Transverse colon (tissue), 4 donors: Measurements from ENCODE around the gene RALGAPA2.

Source experiments
- POLR2A ChIP-seq: fragments of 450-650 bp; IDR thresholded peaks from one replicate; pipeline ENCODE4 v1.6.1; 2016; ENCODE audit warnings: antibody characterized with exemption, mild to moderate bottlenecking, moderate library complexity
- POLR2AphosphoS5 ChIP-seq, 3 donors: sonication (generic); formaldehyde crosslinking; IDR thresholded peaks; one replicate each; pipeline ENCODE4 v1.6.1; 2016; ENCODE audit warnings: antibody characterized with exemption in 3 of 3
- TF ChIP-seq, protein P1 (sequence below), 5 experiments: fragments of 200-600 bp in 3 of 5; fragments of 450-650 bp in 2 of 5; sonication (generic) in 3 of 5; IDR thresholded peaks; 1 replicate in 2 of 5; 2 replicates in 3 of 5; pipeline ENCODE4 v1.5.1; 2016 to 2017; ENCODE audit warnings: antibody characterized with exemption in 5 of 5, inconsistent platforms in 3 of 5, mild to moderate bottlenecking in 2 of 5, moderate library complexity in 1 of 5

DNA sequence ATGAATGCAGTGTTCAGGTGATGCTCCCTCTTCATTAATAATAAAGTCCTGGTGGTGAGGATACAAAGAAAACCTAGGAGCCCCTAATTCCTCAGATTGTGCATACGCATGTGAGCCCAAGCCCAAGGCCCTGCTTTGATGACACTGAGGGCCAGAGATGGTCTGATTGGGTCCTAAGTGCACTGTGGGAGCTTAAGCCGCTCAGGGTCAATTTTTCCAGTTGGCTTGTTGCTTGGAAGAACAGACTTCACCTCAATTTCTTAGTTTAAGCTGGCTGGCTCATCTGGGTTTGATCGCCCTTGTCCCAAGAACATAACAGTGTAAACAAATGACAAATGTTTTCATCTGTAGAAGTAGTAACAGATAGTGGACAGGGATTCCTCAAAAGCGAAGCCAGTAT lies 303.1 kb downstream of the RALGAPA2 start:
- TF ChIP-seq POLR2AphosphoS5 (IDR thresholded peaks at IDR 0.05) (no peak), POLR2A (no peak)
- TF ChIP-seq, protein P1, sequence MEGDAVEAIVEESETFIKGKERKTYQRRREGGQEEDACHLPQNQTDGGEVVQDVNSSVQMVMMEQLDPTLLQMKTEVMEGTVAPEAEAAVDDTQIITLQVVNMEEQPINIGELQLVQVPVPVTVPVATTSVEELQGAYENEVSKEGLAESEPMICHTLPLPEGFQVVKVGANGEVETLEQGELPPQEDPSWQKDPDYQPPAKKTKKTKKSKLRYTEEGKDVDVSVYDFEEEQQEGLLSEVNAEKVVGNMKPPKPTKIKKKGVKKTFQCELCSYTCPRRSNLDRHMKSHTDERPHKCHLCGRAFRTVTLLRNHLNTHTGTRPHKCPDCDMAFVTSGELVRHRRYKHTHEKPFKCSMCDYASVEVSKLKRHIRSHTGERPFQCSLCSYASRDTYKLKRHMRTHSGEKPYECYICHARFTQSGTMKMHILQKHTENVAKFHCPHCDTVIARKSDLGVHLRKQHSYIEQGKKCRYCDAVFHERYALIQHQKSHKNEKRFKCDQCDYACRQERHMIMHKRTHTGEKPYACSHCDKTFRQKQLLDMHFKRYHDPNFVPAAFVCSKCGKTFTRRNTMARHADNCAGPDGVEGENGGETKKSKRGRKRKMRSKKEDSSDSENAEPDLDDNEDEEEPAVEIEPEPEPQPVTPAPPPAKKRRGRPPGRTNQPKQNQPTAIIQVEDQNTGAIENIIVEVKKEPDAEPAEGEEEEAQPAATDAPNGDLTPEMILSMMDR (IDR thresholded peaks at IDR 0.05): no peak
